GM18858 (cell line): ENCODE measurements around the gene PAPPA2.
"Not testable (repeated sequence)": the region's sequence is repeated elsewhere in the genome, so short reads cannot be mapped to it uniquely, and the experiment has no call there.

Experiments
- ATAC-seq: cut with Tn5 transposase; IDR thresholded peaks from one replicate; pipeline ENCODE4 v1.9.1; 2021; ENCODE audit not compliant: unreplicated experiment

PAPPA2 gene, protein sequence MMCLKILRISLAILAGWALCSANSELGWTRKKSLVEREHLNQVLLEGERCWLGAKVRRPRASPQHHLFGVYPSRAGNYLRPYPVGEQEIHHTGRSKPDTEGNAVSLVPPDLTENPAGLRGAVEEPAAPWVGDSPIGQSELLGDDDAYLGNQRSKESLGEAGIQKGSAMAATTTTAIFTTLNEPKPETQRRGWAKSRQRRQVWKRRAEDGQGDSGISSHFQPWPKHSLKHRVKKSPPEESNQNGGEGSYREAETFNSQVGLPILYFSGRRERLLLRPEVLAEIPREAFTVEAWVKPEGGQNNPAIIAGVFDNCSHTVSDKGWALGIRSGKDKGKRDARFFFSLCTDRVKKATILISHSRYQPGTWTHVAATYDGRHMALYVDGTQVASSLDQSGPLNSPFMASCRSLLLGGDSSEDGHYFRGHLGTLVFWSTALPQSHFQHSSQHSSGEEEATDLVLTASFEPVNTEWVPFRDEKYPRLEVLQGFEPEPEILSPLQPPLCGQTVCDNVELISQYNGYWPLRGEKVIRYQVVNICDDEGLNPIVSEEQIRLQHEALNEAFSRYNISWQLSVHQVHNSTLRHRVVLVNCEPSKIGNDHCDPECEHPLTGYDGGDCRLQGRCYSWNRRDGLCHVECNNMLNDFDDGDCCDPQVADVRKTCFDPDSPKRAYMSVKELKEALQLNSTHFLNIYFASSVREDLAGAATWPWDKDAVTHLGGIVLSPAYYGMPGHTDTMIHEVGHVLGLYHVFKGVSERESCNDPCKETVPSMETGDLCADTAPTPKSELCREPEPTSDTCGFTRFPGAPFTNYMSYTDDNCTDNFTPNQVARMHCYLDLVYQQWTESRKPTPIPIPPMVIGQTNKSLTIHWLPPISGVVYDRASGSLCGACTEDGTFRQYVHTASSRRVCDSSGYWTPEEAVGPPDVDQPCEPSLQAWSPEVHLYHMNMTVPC (N-terminal part only)

DNA sequence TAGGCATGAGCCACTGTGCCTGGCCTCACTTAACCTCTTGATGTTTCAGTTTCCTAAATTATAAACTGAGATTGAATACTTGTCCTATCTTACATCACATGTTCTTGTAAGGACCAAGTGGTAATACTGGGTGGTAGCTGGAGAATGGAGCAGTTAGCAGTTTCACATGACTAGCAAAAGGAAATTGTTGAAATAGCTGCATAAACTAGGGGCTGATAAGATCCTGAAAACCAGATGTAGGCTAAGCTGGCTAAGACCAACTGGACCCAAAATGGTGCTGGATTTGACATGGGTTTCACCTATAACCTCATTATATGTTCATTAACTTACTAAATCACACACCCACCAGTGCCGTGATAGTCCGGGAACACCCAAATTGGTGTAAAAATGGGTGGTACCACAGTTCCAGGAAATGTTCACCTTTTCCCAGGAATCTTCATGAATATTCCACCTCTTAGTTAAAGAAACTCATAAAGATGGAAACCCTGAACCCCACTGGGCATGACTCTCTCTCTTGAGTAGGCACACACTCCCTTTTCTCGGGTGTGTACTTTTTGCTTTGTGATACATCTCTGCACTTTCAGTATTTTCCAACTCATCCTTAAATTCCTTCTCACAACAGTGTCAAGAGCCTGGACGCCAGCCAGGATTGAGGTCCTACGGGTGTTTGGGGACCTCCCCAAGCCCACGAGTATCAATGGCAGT is at the start of gene PAPPA2:
Gene PAPPA2, plus strand, starts transcription at position 502 of the 705 bp plus-strand sequence. CDS start 93,148 bp downstream, outside the sequence.
- ATAC-seq = no peak

DNA sequence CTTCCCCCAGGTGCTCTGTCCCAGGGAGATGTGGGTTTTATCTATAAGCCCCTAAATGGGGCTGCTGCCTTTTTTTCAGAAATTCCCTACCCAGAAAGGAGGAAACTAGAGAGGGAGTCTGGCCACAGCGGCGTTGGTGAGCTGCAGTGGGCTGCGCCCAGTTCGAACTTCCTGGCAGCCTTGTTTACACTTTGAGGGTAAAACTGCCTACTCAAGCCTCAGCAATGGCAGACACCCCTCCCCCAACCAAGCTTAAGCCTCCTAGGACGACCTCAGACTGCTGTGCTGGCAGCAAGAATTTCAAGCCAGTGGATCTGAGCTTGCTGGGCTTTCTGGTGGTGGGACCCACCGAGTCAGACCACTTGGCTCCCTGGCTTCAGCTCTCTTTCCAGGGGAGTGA is 46.2 kb upstream of the PAPPA2 start:
- ATAC-seq = no peak

DNA sequence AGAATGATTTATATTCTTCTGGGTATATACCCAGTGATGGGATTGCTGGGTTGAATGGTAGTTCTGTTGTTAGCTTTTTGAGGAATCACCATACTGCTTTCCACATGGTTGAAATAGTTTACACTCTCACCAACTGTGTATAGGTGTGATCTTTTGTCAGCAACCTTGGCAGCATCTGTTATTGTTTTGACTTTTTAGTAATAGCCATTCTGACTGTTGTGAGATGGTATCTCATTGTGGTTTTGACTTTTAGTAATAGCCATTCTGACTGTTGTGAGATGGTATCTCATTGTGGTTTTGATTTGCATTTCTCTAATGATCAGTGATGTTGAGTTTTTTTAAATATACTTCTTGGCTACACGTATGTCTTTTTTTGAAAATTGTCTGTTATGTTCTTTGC is 43.4 kb upstream of the PAPPA2 start:
- ATAC-seq = not testable (repeated sequence)

DNA sequence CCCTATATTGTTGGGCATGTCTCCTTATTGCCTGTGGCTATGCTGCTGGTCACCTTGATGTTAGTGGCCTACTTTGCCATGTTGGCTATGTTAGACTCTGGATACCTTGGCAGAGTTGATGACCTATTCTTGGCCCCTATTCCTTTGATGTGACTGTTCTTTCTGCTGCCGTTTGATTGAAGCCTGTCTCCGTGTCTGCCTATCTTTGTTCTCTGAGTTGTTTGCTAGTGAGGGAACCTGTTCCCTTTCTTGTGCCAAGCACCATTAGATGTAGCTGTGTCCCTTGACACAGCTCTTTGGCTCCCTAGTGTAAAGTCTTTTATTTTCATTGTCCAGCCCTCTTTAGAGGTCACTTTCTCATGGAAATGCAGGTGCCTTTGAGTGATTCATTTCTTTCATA is 28.7 kb upstream of the PAPPA2 start:
- ATAC-seq = no peak

DNA sequence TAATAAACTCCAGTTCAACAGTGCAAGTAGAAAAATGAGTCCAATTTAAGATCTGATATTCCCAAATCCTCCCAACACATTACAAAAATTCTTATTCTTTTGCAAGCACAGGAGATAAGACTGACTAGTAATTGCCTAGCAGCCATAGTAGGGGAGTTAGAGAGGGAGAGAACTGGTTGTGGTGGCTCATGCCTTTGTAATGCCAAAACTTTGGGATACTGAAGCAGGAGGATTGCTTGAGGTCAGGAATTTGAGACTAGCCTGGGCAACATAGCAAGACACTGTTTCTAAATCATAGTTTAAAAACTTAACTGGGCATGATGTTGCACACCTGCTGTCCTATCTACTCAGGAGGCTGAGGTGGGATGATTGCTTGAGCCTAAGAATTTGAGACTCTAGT is 26.7 kb upstream of the PAPPA2 start:
- ATAC-seq = no peak

DNA sequence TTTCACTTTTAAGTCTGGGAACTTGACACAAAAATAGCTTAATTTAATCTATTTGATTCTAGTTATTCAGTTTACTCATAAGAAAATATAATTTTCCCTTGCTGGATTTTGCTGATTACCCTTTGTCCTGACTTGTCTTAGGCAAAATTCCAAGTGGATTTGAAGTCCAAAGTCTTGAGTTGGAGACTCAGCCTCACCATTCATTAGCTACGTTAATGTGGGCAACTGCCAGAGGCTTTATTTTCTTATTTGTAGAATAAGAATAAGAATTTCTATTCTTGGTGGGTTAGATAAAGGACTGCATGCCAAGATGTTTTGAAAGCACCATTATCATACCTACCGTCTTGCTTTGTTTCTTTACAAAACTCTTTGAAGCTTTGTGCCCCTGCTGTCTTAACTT is 22.8 kb upstream of the PAPPA2 start:
- no peak for ATAC-seq

DNA sequence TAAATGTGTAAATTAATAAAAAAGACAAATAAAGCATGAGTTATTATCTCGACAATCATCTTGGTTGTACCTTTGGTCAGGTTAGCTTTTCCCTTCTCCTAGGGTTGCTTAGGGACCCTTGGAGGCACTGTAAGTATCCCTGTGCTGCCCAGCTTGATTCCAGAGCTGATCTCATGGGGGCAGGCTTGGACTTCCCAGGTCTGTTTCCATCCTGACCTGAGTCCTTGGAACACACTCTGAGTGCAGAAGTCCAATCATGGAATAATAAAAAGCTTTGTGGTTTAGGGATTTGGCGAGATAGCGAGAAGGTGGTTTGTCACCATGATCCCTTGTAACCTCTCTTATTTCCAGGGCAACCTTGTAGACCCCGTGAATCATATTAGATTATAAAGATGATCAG is 18.7 kb upstream of the PAPPA2 start:
- ATAC-seq = no peak

DNA sequence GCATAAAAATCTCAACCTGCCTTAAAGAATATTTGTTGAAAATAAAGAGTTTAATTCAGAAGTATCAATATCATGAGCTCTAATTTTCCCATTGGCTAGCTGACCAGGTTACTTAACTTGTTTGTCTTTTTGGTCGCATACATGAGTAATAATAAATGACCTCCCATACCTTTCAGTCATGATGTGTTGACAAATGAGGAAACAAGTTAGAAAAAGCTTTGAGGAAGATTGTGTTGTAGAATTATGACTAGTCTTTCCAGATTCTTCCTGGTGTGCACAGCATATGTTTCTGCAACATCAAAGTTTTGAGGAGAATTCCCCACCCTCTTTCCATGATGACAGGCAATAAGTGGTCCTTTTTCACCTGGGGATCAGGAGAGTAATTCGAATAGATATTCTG is 17.6 kb upstream of the PAPPA2 start:
- ATAC-seq = no peak

DNA sequence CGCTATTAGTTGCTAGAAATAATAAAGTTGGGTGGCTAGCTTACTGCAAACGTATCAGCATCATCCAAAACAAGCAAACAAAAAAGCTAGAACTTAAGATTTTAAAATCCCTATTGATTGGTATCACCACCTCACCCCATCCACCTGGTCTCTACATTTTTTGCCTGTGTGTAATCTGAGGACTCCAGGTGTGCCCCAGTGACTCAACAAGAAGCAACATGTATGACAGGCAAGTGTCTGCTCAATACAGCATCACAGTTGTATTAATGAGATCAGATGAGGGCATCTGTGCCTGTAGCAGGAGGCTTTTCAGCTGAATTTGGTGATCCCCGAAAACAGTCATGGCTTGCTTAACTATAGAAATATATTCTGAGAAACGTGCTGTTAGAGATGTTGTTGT is 14.6 kb upstream of the PAPPA2 start:
- no peak for ATAC-seq

DNA sequence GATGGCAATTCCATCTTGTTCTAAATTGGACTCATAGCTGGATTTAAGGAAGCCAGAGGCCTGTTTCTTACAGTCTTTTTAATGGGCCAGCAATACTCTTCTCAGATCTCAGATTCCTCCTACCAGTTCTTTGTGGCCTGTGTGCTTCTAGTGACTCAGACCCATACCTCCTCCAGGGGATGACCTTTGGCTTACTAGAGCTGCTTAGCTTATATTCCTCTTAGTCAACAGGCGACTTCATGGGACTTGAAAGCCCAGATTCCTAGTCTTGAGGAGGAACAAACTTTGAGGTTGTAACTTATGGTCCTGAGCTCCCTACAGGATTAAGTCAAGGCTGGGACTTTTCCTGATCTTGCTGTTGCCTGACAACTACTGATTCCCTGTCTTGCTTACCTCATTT is 12.4 kb upstream of the PAPPA2 start:
- ATAC-seq = no peak

DNA sequence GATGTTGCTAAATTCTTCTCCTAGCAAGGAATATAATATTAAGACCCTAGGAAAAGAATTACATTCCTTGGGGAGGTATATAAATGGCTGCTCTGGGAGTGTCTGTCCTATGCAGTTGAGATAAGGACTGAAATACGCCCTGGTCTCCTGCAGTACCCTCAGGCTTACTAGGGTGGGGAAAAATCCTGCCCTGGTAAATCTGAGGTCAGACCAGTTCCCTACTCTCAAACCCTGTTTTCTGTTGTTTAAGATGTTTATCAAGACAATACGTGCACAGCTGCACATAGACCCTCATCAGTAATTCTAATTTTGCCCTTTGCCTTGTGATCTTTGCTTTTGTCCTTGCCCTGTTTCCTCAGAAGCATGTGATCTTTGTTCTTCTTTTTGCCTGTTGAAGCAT is 11.2 kb upstream of the PAPPA2 start:
- not testable (repeated sequence) for ATAC-seq

DNA sequence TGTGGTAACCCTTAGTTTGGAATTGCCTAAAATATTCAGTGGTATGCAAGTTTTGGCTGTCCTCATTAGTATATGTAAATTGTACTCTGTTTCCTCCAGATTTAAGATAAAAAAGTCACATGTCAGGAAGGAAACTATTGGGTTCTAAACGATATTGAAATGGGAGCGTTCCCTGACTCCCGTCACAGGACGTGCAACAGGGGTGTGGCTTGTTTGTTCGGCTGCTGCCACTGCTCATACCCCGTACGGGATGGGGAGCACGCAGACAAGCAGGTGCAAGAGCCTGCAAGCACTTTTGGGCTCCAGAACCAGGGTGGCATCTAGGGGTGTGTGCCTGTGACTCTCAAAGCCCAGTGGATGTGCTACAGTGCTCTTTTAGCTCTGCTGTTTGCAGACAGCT is 6.2 kb upstream of the PAPPA2 start:
- ATAC-seq = no peak

DNA sequence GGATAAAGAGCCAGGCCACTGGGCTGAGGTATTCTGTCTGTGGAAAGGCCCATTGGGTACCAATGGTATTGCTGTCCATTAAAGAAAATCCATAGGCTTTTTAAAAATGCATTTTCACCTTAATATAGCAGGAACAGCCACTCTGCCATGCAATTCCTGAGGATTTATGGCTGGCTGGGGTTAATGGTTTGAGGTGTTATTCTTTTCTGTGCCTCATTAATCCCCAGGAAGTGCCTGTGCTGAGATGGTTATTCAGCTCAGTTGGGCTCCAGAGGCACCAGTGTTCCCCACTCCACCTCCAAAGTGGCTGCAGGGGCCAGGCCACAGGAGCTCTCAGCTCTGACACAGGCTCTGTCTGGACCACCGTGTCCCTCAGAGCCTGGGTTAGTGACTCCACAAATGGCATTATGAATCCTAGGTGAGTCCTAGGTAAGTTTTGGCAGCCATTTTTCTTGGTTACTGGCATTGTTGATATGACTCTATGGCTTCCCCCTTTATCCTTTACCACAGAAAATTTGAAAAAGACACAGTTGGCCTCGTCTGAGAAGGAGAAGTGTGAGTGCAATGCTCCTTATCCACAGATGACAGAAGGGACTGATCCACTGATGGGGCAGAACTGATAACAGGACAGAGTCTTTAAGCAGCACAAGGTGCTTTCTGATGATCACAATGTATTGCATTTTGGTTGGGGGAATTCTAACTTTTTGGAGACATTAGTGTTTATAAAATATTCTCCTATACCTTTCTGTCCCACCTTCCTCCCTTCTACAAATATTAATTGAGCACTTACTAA is 2.2 kb upstream of the PAPPA2 start:
- ATAC-seq = no peak

DNA sequence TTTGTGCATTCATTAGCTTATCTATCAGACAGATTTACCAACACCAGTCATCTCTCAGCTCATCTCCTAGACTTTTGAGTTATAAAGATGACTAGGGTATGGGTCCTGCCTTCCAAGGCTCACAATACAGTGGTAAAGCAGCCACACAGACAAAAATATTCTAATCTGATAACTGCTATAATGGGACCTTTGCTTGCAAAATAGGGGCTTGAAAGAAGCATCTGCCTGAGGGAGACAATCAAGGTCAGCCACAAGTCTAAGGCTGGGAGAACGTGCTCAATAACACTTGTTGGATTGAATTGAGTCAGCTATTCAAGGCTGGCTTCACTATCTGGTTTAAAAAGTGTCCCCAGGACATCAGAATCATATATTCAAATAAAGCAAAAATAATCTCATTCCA is 1.4 kb upstream of the PAPPA2 start:
- no peak for ATAC-seq

DNA sequence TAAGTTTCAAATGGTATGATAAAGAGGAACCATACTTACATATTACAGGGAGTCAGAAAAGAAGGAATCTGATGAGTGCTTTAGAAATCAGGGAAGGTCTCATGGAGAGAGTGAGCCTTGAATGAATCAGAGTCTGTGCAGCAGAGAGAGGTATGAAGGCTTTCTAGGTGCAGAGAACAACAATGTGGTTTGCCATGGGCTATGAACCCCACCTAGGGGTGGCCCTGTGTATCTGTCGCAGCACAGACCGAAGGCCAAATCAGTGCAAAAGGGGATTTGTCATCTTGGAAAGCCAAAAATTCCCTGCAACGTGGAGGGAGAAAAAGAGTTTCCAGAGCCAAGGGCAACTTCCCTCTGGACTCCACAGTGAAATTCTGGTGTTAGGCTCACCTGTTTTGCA is 3.5 kb downstream of the PAPPA2 start:
- no peak for ATAC-seq

DNA sequence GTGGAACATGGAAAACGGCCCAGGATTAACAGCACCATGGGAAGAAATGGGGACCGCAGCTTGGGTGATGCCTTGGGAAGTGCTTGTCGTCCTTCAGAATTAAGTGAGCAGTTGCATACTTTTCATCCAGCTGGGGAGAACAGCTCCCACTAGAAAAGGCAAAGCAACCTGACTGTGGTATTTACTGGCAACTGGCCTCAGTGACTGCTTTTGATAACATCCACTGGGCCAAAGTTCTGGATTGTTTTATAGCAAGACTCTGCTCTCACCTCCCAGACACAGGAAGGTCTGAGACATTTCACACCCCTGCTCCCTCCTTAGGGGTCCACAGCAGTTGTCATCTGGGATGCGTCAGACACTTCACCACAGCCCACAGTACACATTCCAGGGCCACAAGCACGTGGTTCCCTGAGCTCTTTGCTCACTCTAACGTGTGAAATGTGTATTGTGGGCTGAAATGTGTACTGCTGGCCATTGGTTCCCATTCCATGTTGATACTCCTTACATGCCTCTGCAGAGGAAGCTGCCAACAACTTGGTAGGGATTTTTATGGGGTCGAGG is 6.6 kb downstream of the PAPPA2 start:
- no peak for ATAC-seq

DNA sequence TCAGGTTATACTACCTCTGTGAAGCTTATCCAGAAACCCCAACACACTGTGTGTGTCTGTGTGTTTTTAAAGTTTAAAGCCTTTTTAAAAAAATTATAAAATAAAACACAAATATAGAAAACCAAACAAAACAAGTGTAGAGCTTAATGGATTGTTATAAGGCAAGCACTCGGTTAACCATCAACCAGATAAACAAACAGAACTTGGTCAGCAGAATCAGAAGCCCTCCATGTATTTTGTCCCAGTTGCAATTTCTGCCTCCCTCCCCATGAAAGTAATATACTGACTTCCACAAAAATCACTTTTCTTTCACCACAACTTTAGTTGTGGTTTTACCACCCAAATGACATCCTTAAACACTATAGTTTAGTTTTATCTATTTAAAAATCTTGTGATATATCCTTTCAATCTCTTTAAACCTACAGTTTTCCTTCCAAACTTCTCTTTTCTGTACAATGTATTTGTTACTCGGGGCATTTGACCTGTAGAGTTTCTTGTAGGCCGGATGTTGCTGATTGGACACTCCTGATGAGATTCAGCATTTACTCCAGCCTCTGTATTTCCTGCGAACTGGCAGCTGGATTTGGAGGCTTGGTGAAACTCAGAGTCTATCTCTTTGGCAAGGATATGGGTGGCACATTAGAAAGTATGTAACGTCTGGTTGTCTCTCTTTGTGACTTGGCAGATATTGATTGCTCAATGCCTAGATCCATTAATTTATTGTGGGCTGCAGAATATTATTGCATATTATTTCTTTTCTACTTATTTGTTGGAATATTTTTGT is 8.6 kb downstream of the PAPPA2 start:
- ATAC-seq = no peak

DNA sequence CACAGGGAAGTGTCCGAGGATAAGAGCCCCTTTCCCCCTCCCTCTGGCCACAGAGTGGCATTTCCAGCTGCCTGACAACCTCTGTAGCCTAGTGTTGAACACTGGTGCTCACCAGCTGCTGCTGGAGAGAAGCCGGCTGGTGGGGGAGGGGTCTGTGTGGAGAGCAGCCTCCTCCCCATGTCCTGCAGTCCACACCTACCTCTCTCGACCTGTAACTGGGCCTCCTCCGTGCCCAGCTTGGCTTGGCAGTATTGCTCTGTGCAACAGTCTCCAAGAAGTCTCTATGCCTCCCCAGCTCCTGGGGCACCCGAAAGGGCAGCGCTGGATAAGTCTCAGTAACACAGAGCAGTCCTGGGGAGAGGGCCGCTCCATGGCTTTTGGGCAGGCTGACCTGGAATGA is 17.0 kb downstream of the PAPPA2 start:
- ATAC-seq = no peak

DNA sequence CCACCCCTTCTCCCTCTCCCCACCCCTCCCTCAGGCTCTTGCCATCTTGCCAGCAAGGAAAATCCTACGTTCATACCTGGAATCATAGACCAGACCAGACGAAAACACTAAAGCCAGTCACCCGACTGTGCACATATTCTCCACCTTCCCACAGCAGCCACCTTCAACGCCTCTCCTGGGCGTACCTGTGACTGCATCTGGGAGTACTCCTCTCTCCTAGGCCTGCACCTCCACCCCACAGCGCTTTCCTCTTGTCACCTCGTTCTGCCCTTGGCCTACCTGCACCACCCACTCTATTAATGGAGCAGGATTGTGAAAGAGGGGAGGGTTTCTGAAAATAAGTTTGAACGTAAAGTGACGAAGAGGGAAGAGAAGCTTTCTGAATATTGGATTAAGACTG is 17.8 kb downstream of the PAPPA2 start:
- ATAC-seq = no peak

DNA sequence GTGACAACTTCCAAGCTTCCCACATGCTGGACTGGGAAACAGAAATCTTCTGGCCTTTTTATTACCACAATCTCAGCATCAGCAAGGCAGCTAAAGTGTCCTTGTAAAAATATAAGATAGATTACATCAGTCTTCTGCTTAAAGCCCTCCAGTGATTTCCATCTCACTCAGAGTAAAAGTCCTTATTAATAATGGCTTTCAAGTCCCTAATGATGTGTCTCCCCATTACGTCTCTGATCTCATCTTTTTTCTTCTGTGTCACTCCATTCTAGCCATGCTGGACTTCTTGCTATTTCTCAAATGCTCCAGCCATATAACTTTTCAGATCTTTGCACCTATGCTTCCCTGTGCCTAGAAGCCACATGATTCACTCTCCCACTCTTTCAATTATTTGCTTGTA is 22.1 kb downstream of the PAPPA2 start:
- no peak for ATAC-seq
